GM19324 (cell line): Measurements from ENCODE around the gene DCC.

ENCODE experiments used
- ATAC-seq: cut with Tn5 transposase; IDR thresholded peaks from one replicate; pipeline ENCODE4 v1.9.1; 2021; ENCODE audit warnings: mild to moderate bottlenecking, moderate library complexity; ENCODE audit not compliant: unreplicated experiment, low FRiP score

The DCC gene

GRCh38 chr18:53266850-53267249 lies 926.9 kb downstream of the DCC start:
- no peak for ATAC-seq

- ATAC-seq = no peak
Observed at GRCh38 chr18:53268455-53268854, 928.5 kb downstream of the DCC start.

DNA sequence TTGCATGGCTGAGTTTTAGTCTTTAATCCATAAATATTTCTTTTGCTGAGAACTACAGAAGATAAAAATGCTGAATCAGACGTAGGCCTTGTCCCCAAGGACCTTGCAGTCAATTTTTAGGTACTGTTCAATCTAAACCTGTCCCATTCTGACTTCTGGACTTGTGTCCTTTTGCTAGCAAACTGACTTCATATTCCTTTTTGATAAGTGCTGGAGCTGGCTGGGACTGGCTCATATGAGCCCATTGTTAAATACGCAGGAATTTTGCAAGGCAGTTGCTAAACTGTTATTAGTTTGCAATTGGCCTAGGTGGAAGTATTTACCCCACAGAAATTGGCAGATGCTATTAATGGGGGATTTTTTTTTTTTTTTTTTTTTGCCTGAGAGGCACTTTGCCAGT lies 941.4 kb downstream of the DCC start:
- no peak for ATAC-seq

DNA sequence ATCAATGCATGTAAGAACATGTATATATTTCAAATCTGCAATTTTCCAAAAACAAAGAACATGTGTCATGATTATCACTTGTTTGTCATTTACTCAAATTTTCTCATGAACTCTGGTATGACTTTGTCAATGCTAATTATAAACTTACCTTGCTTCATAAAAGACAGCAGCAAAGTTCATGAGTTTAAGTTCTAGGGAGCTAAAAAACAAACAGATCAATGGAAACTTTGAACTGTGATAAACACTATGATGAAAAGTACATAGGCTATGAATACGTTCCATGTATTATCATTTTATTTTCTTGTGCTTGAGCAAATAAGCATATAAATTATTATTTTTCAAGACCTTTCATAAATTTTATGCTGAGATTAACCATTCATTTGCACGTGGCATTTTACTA lies 943.7 kb downstream of the DCC start:
- ATAC-seq = no peak

GRCh38 chr18:53305461-53305860 lies 965.5 kb downstream of the DCC start:
- no peak for ATAC-seq

- ATAC-seq = no peak
Observed at GRCh38 chr18:53319628-53320027, 979.6 kb downstream of the DCC start.

DNA sequence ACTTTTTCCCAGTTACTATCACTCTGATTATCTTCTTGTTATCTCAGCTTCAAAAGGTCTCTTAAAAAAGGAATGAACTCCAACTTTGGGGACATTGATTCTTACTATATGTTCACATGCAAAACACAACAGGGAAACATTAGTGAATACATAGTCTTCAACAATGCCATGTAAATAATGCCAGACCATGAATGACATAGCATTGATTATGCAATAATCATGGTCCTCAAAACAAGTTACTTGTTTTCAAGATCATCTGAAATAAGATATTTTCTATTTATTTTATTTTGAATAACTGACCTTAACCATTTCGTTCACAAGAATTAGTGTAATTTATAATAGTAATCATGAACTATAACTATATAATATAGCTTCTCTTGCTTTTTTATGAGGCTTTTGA lies 982.2 kb downstream of the DCC start:
- no peak for ATAC-seq

DNA sequence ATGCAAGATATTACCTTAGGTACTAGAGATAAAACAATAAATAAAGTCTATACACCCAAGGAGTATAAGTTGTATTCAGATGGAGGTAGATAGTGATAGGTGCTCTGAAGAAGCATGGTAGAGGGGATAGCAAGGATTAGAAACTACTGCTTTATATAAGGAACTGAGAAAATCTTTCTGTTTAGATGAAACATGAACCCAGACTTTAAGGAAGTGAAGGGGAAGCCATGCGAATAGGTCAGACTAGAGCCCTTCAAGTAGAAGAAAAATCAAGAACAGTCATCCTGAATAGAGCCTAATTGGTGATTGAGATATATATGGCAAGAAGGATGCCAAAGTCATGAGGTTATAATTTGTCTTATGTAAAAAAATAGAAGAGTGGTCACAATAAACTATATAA lies 984.4 kb downstream of the DCC start:
- ATAC-seq = no peak

DNA sequence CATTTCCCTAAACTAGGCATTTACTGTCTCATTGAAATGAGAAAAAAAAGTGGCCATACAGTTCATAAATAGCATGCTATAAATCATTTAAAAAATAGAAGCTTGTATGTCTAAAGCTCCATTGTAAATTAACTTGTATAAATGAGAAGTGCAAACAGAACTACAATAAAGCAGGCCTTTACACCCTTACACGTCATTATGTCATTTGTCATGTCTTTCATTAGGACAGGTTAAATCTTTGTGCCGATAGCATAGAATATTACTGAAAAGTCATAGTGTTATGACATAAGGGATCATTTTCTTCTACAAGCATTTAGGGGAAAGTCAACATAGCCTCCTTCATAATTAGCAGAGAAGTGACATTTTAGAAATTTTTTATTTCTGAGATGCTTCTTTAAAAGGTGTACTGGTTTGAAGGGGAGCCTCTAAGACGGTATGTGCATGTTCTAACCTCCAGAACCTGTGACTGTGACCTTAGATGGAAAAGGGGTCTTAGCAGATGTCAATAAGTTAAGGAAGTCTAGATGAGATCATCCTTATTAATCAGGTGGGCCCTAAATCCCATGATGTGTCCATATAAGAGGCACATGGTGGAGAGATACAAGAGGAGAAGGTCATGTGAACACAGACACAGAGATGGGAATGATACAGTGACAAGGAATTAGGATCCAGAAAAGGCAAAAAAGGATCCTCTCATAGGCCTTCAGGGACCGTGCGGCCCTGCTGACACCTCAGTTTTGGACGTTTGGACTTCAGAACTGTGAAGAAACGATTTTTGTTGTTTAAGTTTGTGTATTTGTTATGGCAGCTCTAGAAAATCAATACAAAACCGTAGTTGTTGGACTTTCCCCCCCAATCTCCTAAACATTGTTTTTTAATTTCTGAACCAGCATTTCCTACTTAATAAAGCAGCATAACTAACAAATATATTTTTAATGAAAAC lies 1020.8 kb downstream of the DCC start:
- ATAC-seq = no peak

GRCh38 chr18:53375621-53376020 lies 1035.6 kb downstream of the DCC start:
- ATAC-seq = no peak

DNA sequence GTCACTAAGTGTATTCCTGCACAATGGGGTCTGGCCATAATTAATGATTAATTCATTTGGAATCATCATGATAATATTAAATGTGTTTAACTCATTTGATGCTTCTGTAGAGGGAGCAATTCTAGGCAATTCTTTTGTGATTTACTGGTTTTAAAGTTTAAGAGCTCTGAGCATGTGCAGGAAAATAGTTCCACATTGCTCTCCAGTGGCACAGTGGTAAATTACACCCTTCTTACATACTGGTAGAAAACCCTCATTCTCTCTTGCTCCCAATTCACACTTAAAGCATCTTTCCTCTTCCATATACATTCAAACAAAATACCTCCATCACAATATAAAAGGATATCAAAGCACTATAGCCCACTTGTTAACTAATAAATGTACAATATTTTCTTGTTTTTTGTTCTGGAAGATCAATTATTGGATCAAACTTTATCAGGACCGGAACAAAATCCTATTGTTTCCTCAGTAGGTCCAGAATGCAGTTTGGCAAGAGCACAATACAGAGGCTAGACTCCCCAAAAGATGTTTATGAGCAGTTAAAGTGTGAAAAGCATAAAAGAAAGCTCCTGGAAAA lies 1040.2 kb downstream of the DCC start:
- no peak for ATAC-seq

- ATAC-seq = no peak
Observed at GRCh38 chr18:53382870-53383269, 1042.9 kb downstream of the DCC start.

GRCh38 chr18:53385889-53386288 lies 1045.9 kb downstream of the DCC start:
- ATAC-seq = no peak

- ATAC-seq = no peak
Observed at GRCh38 chr18:53387581-53387980, 1047.6 kb downstream of the DCC start.

DNA sequence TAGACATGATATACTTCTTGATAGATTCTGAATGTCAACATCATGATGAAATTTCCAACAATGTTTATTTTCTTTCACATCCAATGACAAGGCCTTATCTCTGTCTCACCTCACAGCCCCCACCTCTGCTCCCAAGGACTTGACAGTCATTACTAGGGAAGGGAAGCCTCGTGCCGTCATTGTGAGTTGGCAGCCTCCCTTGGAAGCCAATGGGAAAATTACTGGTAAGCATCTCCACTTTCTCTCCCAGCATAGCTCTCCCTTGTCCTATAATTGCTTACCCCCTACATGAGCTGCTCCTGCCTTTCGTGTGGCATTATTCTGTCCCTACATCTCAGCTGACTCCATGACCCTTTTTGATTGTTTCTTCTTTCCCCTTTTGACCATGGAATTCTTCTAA lies 1062.7 kb downstream of the DCC start:
- ATAC-seq = no peak

GRCh38 chr18:53408271-53408670 lies 1068.3 kb downstream of the DCC start:
- ATAC-seq = no peak

- no peak for ATAC-seq
Observed at GRCh38 chr18:53411511-53411910, 1071.5 kb downstream of the DCC start.

GRCh38 chr18:53417003-53417402 lies 1077.0 kb downstream of the DCC start:
- ATAC-seq = no peak

GRCh38 chr18:53421869-53422268 lies 1081.9 kb downstream of the DCC start:
- ATAC-seq = no peak

DNA sequence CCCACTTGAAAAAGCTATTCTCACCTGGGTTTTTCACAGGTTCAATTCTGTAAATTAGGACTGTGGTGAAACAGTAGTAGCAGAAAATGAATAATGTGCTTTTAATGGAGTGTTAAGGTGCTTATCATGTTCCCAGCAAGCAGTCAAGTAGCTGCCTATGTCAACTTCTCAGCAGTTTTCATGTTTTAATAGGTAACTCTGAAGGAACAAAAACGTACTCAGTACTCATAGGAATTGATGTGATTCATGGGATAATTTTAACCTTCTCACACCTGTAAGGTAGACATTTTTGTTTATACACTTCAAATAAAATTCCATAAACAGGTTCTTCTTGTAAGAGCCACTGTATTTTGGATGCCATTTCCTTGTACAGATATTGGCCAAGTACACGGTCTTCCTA lies 1082.9 kb downstream of the DCC start:
- no peak for ATAC-seq

DNA sequence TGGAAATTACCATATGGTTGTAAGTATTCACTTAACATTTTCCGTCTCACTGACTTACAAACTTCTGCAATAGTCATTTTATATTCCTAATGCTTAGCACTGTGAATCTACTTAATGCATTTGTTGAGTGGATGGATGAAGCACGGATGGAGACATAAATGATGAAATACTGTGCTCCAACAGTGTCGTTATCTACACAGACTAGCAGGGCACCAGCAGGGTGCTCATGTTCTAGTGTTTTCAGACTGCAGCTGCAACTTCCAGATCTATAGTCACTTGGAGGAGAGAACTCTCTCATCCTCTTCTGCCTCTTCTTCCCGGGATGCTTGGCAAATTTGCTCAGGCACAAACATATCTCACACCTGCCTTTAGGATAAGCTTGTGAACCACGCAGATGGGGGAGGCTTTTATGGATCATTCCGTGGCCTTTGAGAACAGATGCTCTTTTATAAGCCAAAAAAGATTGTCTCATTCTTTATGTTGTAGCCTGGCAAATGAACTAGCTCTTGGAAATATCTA lies 1086.7 kb downstream of the DCC start:
- ATAC-seq = no peak
